ENCODE measurements around the gene CPEB4.

Gene CPEB4

DNA sequence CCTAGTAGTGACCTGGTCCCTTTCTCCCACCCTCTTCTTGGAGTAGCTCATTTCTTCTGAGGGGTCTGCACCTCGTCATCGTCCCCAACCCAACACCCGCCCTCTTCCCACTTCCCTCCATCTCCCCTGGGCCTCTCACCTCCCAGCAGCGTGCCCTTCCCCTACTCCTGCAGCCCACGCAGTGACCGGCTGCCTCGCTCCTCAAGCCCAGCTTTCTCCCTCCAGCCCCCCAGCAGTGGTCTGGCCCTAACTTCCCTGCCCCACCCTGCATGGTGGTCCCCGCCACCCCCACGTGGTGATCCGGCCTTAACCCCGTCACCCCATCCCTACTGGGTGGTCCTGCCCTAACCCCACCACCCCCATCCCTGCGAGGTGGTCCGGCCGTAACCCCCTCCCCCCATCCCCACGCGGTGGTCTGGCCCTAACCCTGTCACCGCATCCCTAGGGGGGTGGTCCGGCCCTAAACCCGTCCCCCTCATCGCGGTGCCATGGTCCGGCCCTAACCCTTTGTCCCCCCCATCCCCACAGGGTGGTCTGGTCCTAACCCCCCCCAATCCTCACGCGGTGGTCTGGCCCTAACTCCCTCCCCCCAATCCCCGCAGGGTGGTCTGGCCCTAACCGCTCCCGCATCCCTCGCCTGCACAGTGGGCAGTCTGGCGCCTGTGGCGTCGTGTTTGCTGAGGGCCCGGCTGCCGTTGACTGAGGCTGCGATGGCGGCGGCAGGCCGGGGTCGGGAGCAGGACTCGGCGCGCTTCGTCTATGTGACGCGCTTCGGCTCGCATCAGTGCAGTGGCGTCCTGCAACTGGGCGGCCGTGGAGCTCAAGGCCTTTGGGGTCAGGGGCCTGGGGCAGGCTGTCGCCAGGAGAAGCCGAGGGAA lies 100.6 kb downstream of the CPEB4 start, which contains the start of gene C5orf47:
TSS of gene C5orf47 (plus strand) at position 617 of the 878 bp plus-strand sequence. CDS start at position 711, 94 bp downstream.
- DNase-seq: no peak

GRCh38 chr5:173989432-173990082 lies 101.4 kb downstream of the CPEB4 start:
- DNase-seq: no peak

- DNase-seq: no peak
These were observed 109.2 kb downstream of the CPEB4 start for GRCh38 chr5:173997331-173997730.

DNA sequence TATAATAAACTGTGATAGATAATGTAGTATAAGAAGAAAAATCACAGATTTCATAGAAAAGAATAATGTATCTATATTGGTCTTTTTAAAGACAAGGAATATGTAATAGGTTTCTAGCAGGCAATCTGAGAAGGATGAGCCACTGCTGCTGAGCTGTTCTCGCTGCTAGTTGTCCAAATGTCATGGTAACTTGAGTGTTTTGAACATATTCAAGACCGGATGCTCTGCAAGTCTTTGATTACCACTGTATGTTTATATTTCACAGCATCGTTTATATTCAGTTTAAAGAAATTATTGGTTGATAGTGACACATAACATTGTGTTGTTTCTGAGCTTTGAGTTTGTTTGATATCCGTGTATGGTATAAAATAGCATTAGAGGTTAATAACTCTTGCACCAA lies 110.4 kb downstream of the CPEB4 start:
- DNase-seq: no peak

DNA sequence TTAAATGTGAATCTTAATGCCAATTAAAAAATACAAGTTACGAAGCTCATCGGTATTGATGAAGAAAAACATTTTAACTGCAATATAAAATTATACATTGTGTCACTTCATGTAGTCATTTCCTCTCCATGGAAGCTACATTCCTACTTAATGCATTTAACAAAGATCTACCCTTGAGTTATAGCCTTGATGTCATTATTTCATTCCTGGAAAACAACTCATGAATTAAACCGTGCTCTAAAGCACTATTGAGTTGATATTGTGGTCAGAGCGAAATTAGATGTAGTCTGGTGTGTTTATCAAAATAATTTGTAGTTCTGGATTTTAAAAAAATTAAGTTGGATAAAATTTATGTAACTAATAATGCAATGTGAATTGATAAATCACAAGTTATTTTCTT lies 111.9 kb downstream of the CPEB4 start:
- no peak for DNase-seq

- no peak for DNase-seq
These were observed 115.6 kb downstream of the CPEB4 start for GRCh38 chr5:174003795-174004194.

DNA sequence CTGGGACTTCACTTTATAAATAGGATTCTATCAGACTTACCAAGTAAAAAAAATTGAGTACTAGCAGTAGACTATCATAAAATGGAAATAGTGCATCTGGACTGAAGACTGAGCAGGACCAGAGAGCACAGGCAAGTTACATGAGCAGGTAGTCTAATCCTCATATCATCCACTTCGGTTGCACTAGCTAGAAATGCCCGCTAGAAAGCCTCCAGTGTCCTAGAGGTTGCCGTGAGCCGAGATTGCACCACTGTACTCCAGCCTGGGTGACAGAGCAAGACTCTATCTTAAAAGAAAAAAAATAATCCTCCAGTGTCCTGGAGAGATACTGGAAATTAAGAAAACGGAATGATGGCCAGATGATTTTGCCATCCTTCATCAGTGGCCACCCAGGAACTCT lies 120.8 kb downstream of the CPEB4 start:
- DNase-seq: no peak

GRCh38 chr5:174010365-174010764 lies 122.2 kb downstream of the CPEB4 start:
- DNase-seq: no peak

GRCh38 chr5:174011441-174011840 lies 123.3 kb downstream of the CPEB4 start:
- DNase-seq: no peak
